HG02610 (cell line): ENCODE results near the gene MIEF1.
A peak's percentile ranks its signal among the peaks of the same experiment; 100 is the strongest.

Experiments used
- ATAC-seq: cut with Tn5 transposase; IDR thresholded peaks from one replicate; pipeline ENCODE4 v1.9.1; 2021; ENCODE audit warnings: mild to moderate bottlenecking, moderate library complexity; ENCODE audit not compliant: unreplicated experiment

Gene MIEF1

GRCh38 chr22:39502109-39502788 is at the start of gene MIEF1:
Gene MIEF1 (plus strand): TSS chr22:39502290. CDS start chr22:39511295, 9,005 bp downstream.
- ATAC-seq, result peak; percentile 87

DNA sequence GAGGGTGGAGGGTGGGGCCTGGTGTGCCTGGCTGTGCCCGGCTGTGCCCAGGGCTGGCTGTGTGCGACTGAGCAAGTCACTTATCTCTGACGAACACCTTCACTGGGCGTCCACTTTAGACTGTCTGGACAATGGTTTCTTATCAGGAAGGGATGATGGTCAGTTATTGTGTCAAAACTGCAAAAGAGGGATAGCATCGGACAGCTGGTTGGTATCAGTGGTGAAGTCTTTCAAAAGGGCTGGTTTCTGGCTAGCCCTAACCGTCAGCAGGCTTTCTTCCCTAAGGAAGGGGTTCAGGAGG is 49.4 kb upstream of the MIEF1 start:
- no peak for ATAC-seq

GRCh38 chr22:39453765-39454378 is 48.2 kb upstream of the MIEF1 start:
- no peak for ATAC-seq

GRCh38 chr22:39454385-39454871 is 47.7 kb upstream of the MIEF1 start:
- no peak for ATAC-seq

DNA sequence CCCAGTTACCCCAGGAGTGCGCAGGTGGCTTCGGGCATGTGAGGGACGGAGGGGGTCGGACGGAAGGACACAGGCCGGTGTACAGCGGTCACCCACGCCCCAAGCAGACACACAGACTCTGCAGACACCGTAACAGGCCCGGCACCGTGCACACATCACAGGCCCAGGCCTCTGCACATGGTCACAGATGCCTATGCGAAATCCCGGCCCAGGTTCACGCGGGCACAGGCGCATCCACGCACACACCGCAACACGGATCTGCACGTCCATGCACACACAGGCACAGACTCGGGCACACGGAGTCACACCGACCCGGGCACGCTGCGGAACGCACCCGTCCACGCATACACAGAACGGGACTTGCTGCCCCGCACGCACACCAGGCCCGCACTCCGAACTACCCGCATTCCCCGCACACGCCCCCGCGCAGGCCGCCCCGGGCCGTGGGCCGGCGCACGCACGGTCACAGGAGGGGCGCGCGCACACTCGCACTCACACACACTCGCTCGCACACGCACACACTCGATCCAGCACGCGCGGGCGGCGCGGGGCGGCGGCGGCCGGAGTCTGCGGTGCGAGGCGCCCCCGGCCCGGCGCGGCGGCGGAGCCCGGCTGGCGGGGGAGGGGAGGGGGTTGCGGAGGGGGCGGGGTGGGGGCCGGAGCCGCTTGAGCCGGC is 45.4 kb upstream of the MIEF1 start, which contains the start of gene MGAT3:
Gene MGAT3, plus strand, starts transcription at position 491 of the 676 bp plus-strand sequence. CDS start 30,336 bp downstream, outside the sequence.
- ATAC-seq, result no peak

GRCh38 chr22:39457198-39457555 is 44.9 kb upstream of the MIEF1 start:
- no peak for ATAC-seq

- ATAC-seq, result no peak
Measured at GRCh38 chr22:39457556-39458443, 44.3 kb upstream of the MIEF1 start.

DNA sequence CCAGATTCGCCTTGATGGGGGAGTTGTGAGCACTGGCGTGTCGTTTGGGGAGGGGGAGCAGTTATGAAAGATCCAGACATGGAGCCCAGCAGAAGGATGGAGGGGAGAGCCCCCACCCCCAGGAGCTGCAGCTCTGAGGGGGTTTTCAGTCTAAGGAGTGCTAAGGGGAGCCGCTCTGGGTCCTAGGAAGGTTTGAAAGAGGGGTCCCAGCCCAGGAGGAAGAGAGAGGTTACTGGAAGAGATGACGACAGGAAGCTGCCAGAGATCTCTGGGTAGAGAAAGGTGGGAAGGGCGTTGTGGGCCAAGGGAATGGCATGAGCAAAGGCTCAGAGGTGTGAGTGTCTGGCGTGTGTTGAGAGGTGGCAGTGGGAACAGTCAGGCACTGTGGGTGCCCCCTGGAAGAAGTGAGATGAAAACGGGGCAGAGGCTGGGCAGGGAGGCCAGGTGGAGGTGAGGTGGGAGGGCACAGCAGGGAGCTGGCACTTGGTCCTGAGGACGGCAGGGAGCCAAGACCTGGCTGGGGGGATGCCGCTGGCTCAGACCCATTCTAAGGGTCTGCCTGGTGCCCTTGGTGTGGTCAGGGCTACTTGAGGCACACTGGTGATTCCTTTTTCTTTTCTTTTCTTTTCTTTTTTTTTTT is 43.5 kb upstream of the MIEF1 start:
- ATAC-seq, result no peak

GRCh38 chr22:39459681-39460080 is 42.4 kb upstream of the MIEF1 start:
- ATAC-seq, result no peak

DNA sequence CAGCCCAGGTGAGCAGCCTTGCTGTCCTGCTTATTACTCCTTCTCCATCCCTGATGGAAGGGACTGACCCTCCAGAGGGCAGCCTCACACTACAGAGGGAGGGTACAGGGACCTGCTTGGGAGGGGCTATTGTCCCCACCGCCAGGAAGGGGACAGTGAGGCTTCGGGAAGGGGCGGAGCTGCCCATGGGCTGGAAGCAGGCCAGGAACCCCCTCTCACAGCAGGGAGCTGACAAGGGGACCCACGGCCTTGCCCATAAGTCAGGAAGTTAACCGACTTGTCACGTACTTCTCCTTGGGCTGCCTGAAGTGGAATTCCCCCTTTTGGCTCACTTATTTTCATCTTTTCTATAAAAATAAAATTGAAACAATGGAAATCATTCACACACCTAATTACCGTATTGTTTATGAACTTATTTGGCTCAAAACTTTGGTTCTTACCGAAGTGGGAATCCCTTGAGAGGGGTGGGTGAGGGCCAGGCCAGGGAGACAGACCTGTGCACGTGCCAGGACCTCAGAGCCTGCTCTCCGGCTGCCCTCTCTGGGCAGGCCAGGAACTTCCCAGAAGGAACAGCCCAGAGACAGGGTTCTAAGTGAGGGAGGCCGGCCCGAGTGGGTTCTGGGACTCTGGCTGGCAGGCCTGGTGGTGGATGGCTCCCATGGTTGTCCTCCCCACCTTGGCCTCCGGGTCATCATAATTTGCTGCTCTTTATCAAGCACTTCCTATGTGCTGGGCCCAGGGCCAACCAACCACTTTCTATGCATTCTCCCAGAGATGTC is 39.5 kb upstream of the MIEF1 start:
- ATAC-seq, result no peak

GRCh38 chr22:39463277-39463676 is 38.8 kb upstream of the MIEF1 start:
- no peak for ATAC-seq

GRCh38 chr22:39463931-39464390 is 38.1 kb upstream of the MIEF1 start:
- no peak for ATAC-seq

DNA sequence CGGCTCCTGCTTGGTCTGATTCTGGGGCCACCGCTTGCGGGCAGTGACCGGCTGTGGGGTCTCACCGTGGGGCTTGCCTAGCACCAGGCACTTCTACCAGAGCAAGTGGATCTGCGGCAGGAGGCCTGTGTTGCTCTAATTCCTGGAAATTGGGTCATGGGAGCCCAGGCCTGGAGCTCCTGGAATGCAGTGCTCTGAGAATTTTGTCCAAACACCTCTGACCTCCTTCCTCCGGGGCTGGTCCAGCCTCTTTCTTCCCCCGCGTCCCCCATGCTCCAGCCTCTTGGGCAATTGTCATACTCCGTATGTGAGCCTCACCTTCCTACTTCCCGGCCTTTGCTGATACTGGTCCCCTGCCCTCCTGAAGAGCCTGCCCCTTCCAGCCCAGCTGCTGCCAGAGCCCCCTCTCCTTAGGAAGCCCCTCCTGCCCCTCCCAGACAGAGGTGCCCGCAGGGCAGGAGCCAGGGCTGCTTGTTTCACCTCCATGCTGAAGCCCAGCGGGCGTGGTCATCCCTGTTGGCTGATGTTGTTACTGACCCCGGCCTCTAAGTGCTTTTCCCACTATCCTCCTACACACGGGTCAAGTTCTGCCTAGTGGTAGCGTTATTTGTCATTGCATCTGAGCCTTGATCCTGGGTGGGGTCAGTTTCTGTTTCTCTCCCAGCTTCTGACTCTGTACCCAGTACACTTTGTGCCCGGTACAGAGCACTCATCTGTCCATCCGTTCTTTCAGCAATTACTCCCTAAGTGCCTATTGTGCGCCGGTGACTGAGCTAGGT is 35.7 kb upstream of the MIEF1 start:
- ATAC-seq, result no peak

- ATAC-seq, result no peak
Measured at GRCh38 chr22:39467390-39467895, 34.6 kb upstream of the MIEF1 start.

GRCh38 chr22:39468487-39469325 is 33.4 kb upstream of the MIEF1 start:
- ATAC-seq, result no peak

GRCh38 chr22:39469326-39469680 is 32.8 kb upstream of the MIEF1 start:
- no peak for ATAC-seq

- no peak for ATAC-seq
Measured at GRCh38 chr22:39469681-39470450, 32.2 kb upstream of the MIEF1 start.
